Transverse colon (tissue), 4 donors: ENCODE data around the gene GLRA1.

ENCODE experiments used
- POLR2A ChIP-seq: fragments of 450-650 bp; IDR thresholded peaks from one replicate; pipeline ENCODE4 v1.6.1; 2016; ENCODE audit warnings: antibody characterized with exemption, mild to moderate bottlenecking, moderate library complexity
- POLR2AphosphoS5 ChIP-seq, 3 donors: sonication (generic); formaldehyde crosslinking; IDR thresholded peaks; one replicate each; pipeline ENCODE4 v1.6.1; 2016; ENCODE audit warnings: antibody characterized with exemption in 3 of 3
- TF ChIP-seq, protein P1 (sequence below), 5 experiments: fragments of 200-600 bp in 3 of 5; fragments of 450-650 bp in 2 of 5; sonication (generic) in 3 of 5; IDR thresholded peaks; 1 replicate in 2 of 5; 2 replicates in 3 of 5; pipeline ENCODE4 v1.5.1; 2016 to 2017; ENCODE audit warnings: antibody characterized with exemption in 5 of 5, inconsistent platforms in 3 of 5, mild to moderate bottlenecking in 2 of 5, moderate library complexity in 1 of 5

DNA sequence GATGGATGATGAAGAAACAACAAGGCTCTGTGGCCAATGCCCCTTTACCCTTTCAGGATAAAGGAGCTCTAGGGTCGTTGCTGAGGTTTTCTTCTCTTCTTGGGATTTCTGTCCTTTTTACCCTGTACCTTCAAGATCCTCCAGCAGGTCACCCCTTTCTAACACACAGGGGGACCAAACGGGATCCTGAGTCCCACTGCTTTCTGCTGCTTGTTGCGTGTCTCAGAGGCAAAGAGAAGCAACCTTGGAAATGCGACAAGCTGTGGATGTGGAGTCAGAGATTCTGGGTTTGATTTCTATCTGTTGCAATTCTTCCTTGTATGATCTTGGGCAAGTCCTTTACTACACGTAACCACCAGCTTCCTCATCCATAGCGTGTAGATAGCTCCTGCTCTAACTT, 20.5 kb downstream of the GLRA1 start:
- TF ChIP-seq POLR2AphosphoS5 (IDR thresholded peaks at IDR 0.05) (no peak), POLR2A (no peak)
- TF ChIP-seq, protein P1, sequence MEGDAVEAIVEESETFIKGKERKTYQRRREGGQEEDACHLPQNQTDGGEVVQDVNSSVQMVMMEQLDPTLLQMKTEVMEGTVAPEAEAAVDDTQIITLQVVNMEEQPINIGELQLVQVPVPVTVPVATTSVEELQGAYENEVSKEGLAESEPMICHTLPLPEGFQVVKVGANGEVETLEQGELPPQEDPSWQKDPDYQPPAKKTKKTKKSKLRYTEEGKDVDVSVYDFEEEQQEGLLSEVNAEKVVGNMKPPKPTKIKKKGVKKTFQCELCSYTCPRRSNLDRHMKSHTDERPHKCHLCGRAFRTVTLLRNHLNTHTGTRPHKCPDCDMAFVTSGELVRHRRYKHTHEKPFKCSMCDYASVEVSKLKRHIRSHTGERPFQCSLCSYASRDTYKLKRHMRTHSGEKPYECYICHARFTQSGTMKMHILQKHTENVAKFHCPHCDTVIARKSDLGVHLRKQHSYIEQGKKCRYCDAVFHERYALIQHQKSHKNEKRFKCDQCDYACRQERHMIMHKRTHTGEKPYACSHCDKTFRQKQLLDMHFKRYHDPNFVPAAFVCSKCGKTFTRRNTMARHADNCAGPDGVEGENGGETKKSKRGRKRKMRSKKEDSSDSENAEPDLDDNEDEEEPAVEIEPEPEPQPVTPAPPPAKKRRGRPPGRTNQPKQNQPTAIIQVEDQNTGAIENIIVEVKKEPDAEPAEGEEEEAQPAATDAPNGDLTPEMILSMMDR (IDR thresholded peaks at IDR 0.05) = no peak
